Liver (tissue), 3 donors: ENCODE measurements around the gene TBC1D5.

Experiments
- ATF3 ChIP-seq: IDR thresholded peaks from 2 replicates; pipeline ENCODE4 v1.6.1; 2016; ENCODE audit warnings: antibody characterized with exemption
- CTCF ChIP-seq: fragments of 150-350 bp; IDR thresholded peaks from 2 replicates; pipeline ENCODE4 v1.5.1; 2017; ENCODE audit warnings: improper control_type of control experiment, low read depth, low read length; ENCODE audit not compliant: missing input control
- EGR1 ChIP-seq, 2 donors: IDR thresholded peaks; 2 replicates each; pipeline ENCODE4 v1.6.1; 2016 to 2018; ENCODE audit warnings: antibody characterized with exemption in 2 of 2, low read depth in 2 of 2
- GABPA ChIP-seq, 2 donors: IDR thresholded peaks in 1 of 2; conservative IDR thresholded peaks in 1 of 2; 2 replicates each; pipeline ENCODE4 v1.6.1; 2016; ENCODE audit warnings: antibody characterized with exemption in 2 of 2, mild to moderate bottlenecking in 1 of 2, moderate library complexity in 1 of 2
- HNF4G ChIP-seq: IDR thresholded peaks from 2 replicates; pipeline ENCODE4 v1.6.1; 2016; ENCODE audit warnings: antibody characterized with exemption
- JUND ChIP-seq, 2 donors: IDR thresholded peaks; 2 replicates each; pipeline ENCODE4 v1.6.1; 2016; ENCODE audit warnings: antibody characterized with exemption in 2 of 2
- MAX ChIP-seq: IDR thresholded peaks from 2 replicates; pipeline ENCODE4 v1.6.1; 2016; ENCODE audit warnings: antibody characterized with exemption
- RAD21 ChIP-seq, 2 donors: IDR thresholded peaks; 2 replicates each; pipeline ENCODE4 v1.6.1; 2016; ENCODE audit warnings: antibody characterized with exemption in 2 of 2, mild to moderate bottlenecking in 2 of 2
- REST ChIP-seq: IDR thresholded peaks from 2 replicates; pipeline ENCODE4 v1.6.1; 2016; ENCODE audit warnings: antibody characterized with exemption, mild to moderate bottlenecking
- RXRA ChIP-seq, 2 donors: IDR thresholded peaks; 2 replicates each; pipeline ENCODE4 v1.6.1; 2017 to 2018; ENCODE audit warnings: antibody characterized with exemption in 2 of 2, mild to moderate bottlenecking in 1 of 2
- SP1 ChIP-seq: IDR thresholded peaks from 2 replicates; pipeline ENCODE4 v1.6.1; 2018; ENCODE audit warnings: antibody characterized with exemption, mild to moderate bottlenecking
- TAF1 ChIP-seq: conservative IDR thresholded peaks from 2 replicates; pipeline ENCODE4 v1.6.1; 2016; ENCODE audit warnings: antibody characterized with exemption, mild to moderate bottlenecking
- YY1 ChIP-seq: IDR thresholded peaks from 2 replicates; pipeline ENCODE4 v1.6.1; 2016; ENCODE audit warnings: antibody characterized with exemption, mild to moderate bottlenecking
- ZBTB33 ChIP-seq: IDR thresholded peaks from 2 replicates; pipeline ENCODE4 v1.6.1; 2016; ENCODE audit warnings: antibody characterized with exemption
- donor health status: healthy.
- donor health status: healthy.

- TF ChIP-seq CTCF: no peak
- TF ChIP-seq RXRA (IDR thresholded peaks at IDR 0.05): no peak
- no peak for TF ChIP-seq REST
- TF ChIP-seq HNF4G: no peak
- TF ChIP-seq MAX: no peak
- no peak for TF ChIP-seq YY1
- TF ChIP-seq GABPA (IDR thresholded peaks at IDR 0.05 in 1 of 2, conservative IDR thresholded peaks at IDR 0.05 in 1 of 2): no peak
- TF ChIP-seq ATF3: no peak
- TF ChIP-seq RAD21 (IDR thresholded peaks at IDR 0.05): no peak
- TF ChIP-seq EGR1 (IDR thresholded peaks at IDR 0.05; ENCODE audit: low read depth in 2 of 2): no peak
- TF ChIP-seq JUND (IDR thresholded peaks at IDR 0.05): no peak
- no peak for TF ChIP-seq SP1
- no peak for TF ChIP-seq TAF1
- TF ChIP-seq ZBTB33: no peak
Measured at GRCh38 chr3:17149076-17149475, 593.4 kb downstream of the TBC1D5 start.
